Mesodermal cell (in vitro differentiated cells): ENCODE results near the gene LENG1.
"Not testable (repeated sequence)": the region's sequence is repeated elsewhere in the genome, so short reads cannot be mapped to it uniquely, and the experiment has no call there.

Experiments used
- H3K27ac ChIP-seq: 2 replicates; pipeline ENCODE4 v1.7.0; 2013; ENCODE audit warnings: mild to moderate bottlenecking, low read depth, low read length, moderate library complexity; ENCODE audit not compliant: severe bottlenecking
- H3K36me3 ChIP-seq: 2 replicates; pipeline ENCODE4 v1.7.1; 2013; ENCODE audit warnings: mild to moderate bottlenecking, low read length, moderate library complexity; ENCODE audit not compliant: control insufficient read depth, insufficient read depth
- H3K4me1 ChIP-seq: one replicate; pipeline ENCODE4 v1.7.1; 2013; ENCODE audit warnings: mild to moderate bottlenecking, low read length; ENCODE audit not compliant: insufficient read depth, control insufficient read depth, poor library complexity, severe bottlenecking
- H3K4me3 ChIP-seq: 2 replicates; pipeline ENCODE4 v1.7.0; 2013; ENCODE audit warnings: low read length, control low read depth, mild to moderate bottlenecking; ENCODE audit not compliant: insufficient read depth, poor library complexity, severe bottlenecking; ENCODE audit errors: extremely low read depth
- H3K9me3 ChIP-seq: 2 replicates; pipeline ENCODE4 v1.7.1; 2013; ENCODE audit warnings: mild to moderate bottlenecking, low read length, moderate library complexity; ENCODE audit not compliant: control insufficient read depth
- WGBS, 2 experiments: methylation state at CpG; one replicate each; pipeline ENCODE4 v1.1.5; 2013; ENCODE audit warnings: missing lambda C conversion rate in 2 of 2; ENCODE audit not compliant: insufficient coverage in 2 of 2; 5-methylcytosine and 5-hydroxymethylcytosine counted together

LENG1 gene

GRCh38 chr19:54173951-54174834, 14.7 kb upstream of the LENG1 start:
- 87 to 89% methylated on average over 20 to 24 of the region's 25 CpGs for WGBS, 2 experiments
- peaks cover 38% of the 10 kb centered on the region for H3K36me3 ChIP-seq
- H3K9me3 ChIP-seq = no peaks in the 10 kb centered on the region
- H3K4me1 ChIP-seq = peaks cover 3% of the 10 kb centered on the region
- peak overlapping the region; percentile 10 for H3K27ac ChIP-seq
- H3K4me3 ChIP-seq = no peak overlapping the region

GRCh38 chr19:54173359-54173699, 13.8 kb upstream of the LENG1 start:
- WGBS, 2 experiments = 68 to 69% methylated on average over 13 to 15 of the region's 15 CpGs
- H3K27ac ChIP-seq = no peak overlapping the region
- H3K36me3 ChIP-seq = peaks cover 30% of the 10 kb centered on the region
- H3K4me3 ChIP-seq = no peak overlapping the region
- H3K4me1 ChIP-seq = peaks cover 3% of the 10 kb centered on the region
- no peaks in the 10 kb centered on the region for H3K9me3 ChIP-seq

GRCh38 chr19:54172471-54173358, 13.2 kb upstream of the LENG1 start, which contains the start of gene TMC4:
TSS of gene TMC4 (minus strand) at chr19:54173160. CDS start at chr19:54173117, 43 bp downstream.
- H3K36me3 ChIP-seq = peaks cover 24% of the 10 kb centered on the region
- H3K27ac ChIP-seq = peak within 1 kb of the TSS; percentile 10
- no peak within 1 kb of the TSS for H3K4me3 ChIP-seq
- H3K4me1 ChIP-seq = peaks cover 3% of the 10 kb centered on the region
- 32 to 53% methylated on average over 12 to 13 of the region's 13 CpGs for WGBS, 2 experiments
- H3K9me3 ChIP-seq = no peaks in the 10 kb centered on the region

- not testable (repeated sequence) for H3K9me3 ChIP-seq, H3K4me1 ChIP-seq, H3K27ac ChIP-seq, H3K4me3 ChIP-seq
- WGBS, 2 experiments = 84 to 88% methylated on average over 7 to 12 of the region's 23 CpGs
- peaks cover 16% of the 10 kb centered on the region for H3K36me3 ChIP-seq
These were observed 12.4 kb upstream of the LENG1 start for GRCh38 chr19:54171736-54172431.

GRCh38 chr19:54169149-54169740, 9.7 kb upstream of the LENG1 start:
- peaks cover 3% of the 10 kb centered on the region for H3K4me1 ChIP-seq
- no peaks in the 10 kb centered on the region for H3K9me3 ChIP-seq
- no peak overlapping the region for H3K4me3 ChIP-seq
- no peak overlapping the region for H3K27ac ChIP-seq
- H3K36me3 ChIP-seq = no peaks in the 10 kb centered on the region
- WGBS, 2 experiments = 94 to 97% methylated on average over 13 to 20 of the region's 21 CpGs

GRCh38 chr19:54168174-54168917, 8.8 kb upstream of the LENG1 start:
- Histone ChIP-seq H3K4me3 (no peak overlapping the region), H3K27ac (no peak overlapping the region), H3K9me3 (no peaks in the 10 kb centered on the region), H3K36me3 (no peaks in the 10 kb centered on the region), H3K4me1 (peaks cover 3% of the 10 kb centered on the region)
- WGBS, 2 experiments = 37% methylated on average over 20 to 25 of the region's 25 CpGs

GRCh38 chr19:54165222-54165621, 5.7 kb upstream of the LENG1 start:
- no peak overlapping the region for H3K4me3 ChIP-seq
- no peaks in the 10 kb centered on the region for H3K4me1 ChIP-seq
- WGBS, 2 experiments = 94 to 95% methylated on average over 25 of the region's 25 CpGs
- H3K9me3 ChIP-seq = peaks cover 3% of the 10 kb centered on the region
- H3K27ac ChIP-seq = no peak overlapping the region
- no peaks in the 10 kb centered on the region for H3K36me3 ChIP-seq

- WGBS, 2 experiments = 68 to 71% methylated on average over 28 to 33 of the region's 37 CpGs
- Histone ChIP-seq H3K9me3 (peaks cover 3% of the 10 kb centered on the region), H3K27ac (no peak overlapping the region), H3K36me3 (no peaks in the 10 kb centered on the region), H3K4me1 (no peaks in the 10 kb centered on the region), H3K4me3 (no peak overlapping the region)
These were observed 5.0 kb upstream of the LENG1 start for GRCh38 chr19:54164369-54165068.

- no peak overlapping the region for H3K4me3 ChIP-seq
- H3K27ac ChIP-seq = no peak overlapping the region
- peaks cover 5% of the 10 kb centered on the region for H3K36me3 ChIP-seq
- 93 to 96% methylated on average over 14 of the region's 14 CpGs for WGBS, 2 experiments
- H3K9me3 ChIP-seq = peaks cover 3% of the 10 kb centered on the region
- peaks cover 10% of the 10 kb centered on the region for H3K4me1 ChIP-seq
These were observed 3.4 kb upstream of the LENG1 start for GRCh38 chr19:54162884-54163283.
